ENCODE measurements around the gene TVP23B.
"Not testable (repeated sequence)": the region's sequence is repeated elsewhere in the genome, so short reads cannot be mapped to it uniquely, and the experiment has no call there.

Gene TVP23B

GRCh38 chr17:18780991-18781718 is at the start of gene TVP23B:
TVP23B (plus strand) TSS chr17:18781183; CDS start chr17:18781294, 111 bp downstream.
- not testable (repeated sequence) for FAIRE-seq

GRCh38 chr17:18732438-18732837 is 48.5 kb upstream of the TVP23B start:
- not testable (repeated sequence) for FAIRE-seq

GRCh38 chr17:18733350-18733749 is 47.6 kb upstream of the TVP23B start:
- not testable (repeated sequence) for FAIRE-seq

- not testable (repeated sequence) for FAIRE-seq
These were observed 41.2 kb upstream of the TVP23B start for GRCh38 chr17:18739616-18740391.

GRCh38 chr17:18741228-18741627 is 39.8 kb upstream of the TVP23B start:
- not testable (repeated sequence) for FAIRE-seq

GRCh38 chr17:18743699-18744421 is 37.1 kb upstream of the TVP23B start, which contains the start of gene FBXW10:
FBXW10 (plus strand) TSS chr17:18744054; CDS start chr17:18744245, 191 bp downstream.
- not testable (repeated sequence) for FAIRE-seq

- FAIRE-seq = not testable (repeated sequence)
These were observed 36.3 kb upstream of the TVP23B start for GRCh38 chr17:18744726-18745125.

GRCh38 chr17:18746551-18746950 is 34.4 kb upstream of the TVP23B start:
- not testable (repeated sequence) for FAIRE-seq

GRCh38 chr17:18747501-18747900 is 33.5 kb upstream of the TVP23B start:
- FAIRE-seq = not testable (repeated sequence)

GRCh38 chr17:18750242-18750641 is 30.7 kb upstream of the TVP23B start:
- FAIRE-seq = not testable (repeated sequence)

- FAIRE-seq = not testable (repeated sequence)
These were observed 27.1 kb upstream of the TVP23B start for GRCh38 chr17:18753829-18754409.

GRCh38 chr17:18755969-18756368 is 25.0 kb upstream of the TVP23B start:
- not testable (repeated sequence) for FAIRE-seq

- not testable (repeated sequence) for FAIRE-seq
These were observed 23.5 kb upstream of the TVP23B start for GRCh38 chr17:18757368-18758044.

- FAIRE-seq = not testable (repeated sequence)
These were observed 22.6 kb upstream of the TVP23B start for GRCh38 chr17:18758344-18758743.

- FAIRE-seq = not testable (repeated sequence)
These were observed 20.8 kb upstream of the TVP23B start for GRCh38 chr17:18760221-18760620.

- FAIRE-seq = not testable (repeated sequence)
These were observed 10.4 kb upstream of the TVP23B start for GRCh38 chr17:18770572-18770971.

GRCh38 chr17:18771066-18771465 is 9.9 kb upstream of the TVP23B start:
- FAIRE-seq = not testable (repeated sequence)

GRCh38 chr17:18772471-18772870 is 8.5 kb upstream of the TVP23B start:
- no peak for FAIRE-seq

- FAIRE-seq = not testable (repeated sequence)
These were observed 822 bp downstream of the TVP23B start for GRCh38 chr17:18781805-18782204.

- FAIRE-seq = not testable (repeated sequence)
These were observed 5.0 kb downstream of the TVP23B start for GRCh38 chr17:18785933-18786332.

GRCh38 chr17:18786890-18787289 is 5.9 kb downstream of the TVP23B start:
- FAIRE-seq = not testable (repeated sequence)

- FAIRE-seq = peak; percentile 9
These were observed 10.4 kb downstream of the TVP23B start for GRCh38 chr17:18791402-18791801.

Data from A204.1 (cell line).